Colonic mucosa (tissue), 4 donors: ENCODE results near the gene ZSWIM1. TPM values are rescaled to one million over a fixed set of nuclear protein-coding genes. Genes with fewer than 3 reads are reported as not detected.
"Not testable (repeated sequence)": the region's sequence is repeated elsewhere in the genome, so short reads cannot be mapped to it uniquely, and the experiment has no call there.

Experiments used
- DNase-seq: peaks from one replicate; pipeline ENCODE4 v3.0.0-alpha.2; 2020
- H3K27ac ChIP-seq: fragments of 200-600 bp; one replicate; pipeline ENCODE4 v1.8.0; 2021
- H3K27me3 ChIP-seq: fragments of 200-600 bp; one replicate; pipeline ENCODE4 v1.8.0; 2021
- H3K36me3 ChIP-seq: fragments of 200-600 bp; one replicate; pipeline ENCODE4 v1.8.0; 2021
- H3K4me1 ChIP-seq: fragments of 200-600 bp; one replicate; pipeline ENCODE4 v1.8.0; 2021; ENCODE audit warnings: mild to moderate bottlenecking
- H3K4me3 ChIP-seq: fragments of 200-600 bp; one replicate; pipeline ENCODE4 v1.8.0; 2021
- H3K9ac ChIP-seq, 2 donors: one replicate each; pipeline ENCODE4 v1.7.0; 2013; ENCODE audit warnings: control low read depth in 2 of 2, low read depth in 2 of 2, low read length in 2 of 2
- H3K9me3 ChIP-seq: fragments of 200-600 bp; one replicate; pipeline ENCODE4 v1.8.0; 2021
- intact Hi-C: fragments of 100-400 bp; cut with DNase I; formaldehyde crosslinking; loops from one replicate; pipeline ENCODE4 v1.14.1; 2022
- total RNA-seq, 2 donors: library from RNA; stranded (reverse); fragmentation: NEBNext Ultra II Directional in 1 of 2; extraction: Animal tissue kit (Norgen Biotek cat#: 25700) in 1 of 2; gene quantifications; one replicate each; pipeline ENCODE4 v1.2.1, GENCODE V29; 2021
- TF ChIP-seq, protein P1 (sequence below): fragments of 200-600 bp; IDR thresholded peaks from one replicate; pipeline ENCODE4 v1.8.0; 2022; ENCODE audit warnings: antibody characterized with exemption, mild to moderate bottlenecking
- donor health status: healthy.
- donor health status: DM: no; HTN: no; CAD: no.
- donor health status: DM: no; HTN: no; CAD: no.

The ZSWIM1 gene
- total RNA-seq, 2 donors from 2014 or later: 13.3 to 13.4 TPM

DNA sequence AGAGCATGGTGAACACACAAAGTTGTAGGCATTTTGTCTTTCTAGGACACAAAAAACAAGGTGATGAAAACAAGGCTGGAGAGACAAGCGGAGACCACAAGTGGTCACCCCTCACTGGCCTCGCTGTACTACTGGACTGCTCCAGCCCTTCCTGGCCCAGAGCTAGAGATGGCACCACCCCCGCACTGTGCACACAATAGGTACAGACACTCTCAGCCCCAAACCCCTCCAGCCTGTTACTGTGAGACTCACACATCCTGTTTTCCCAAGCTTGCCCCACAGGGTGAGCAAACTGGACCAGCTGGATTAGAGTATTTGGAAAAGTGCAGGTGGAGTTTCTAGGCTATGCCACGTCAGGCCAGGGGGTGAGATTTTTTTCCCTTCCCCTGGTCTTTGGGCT lies 8.4 kb upstream of the ZSWIM1 start:
- no peaks in the 10 kb centered on the region for H3K4me1 ChIP-seq
- no peak overlapping the region for H3K27ac ChIP-seq
- no peak overlapping the region for H3K4me3 ChIP-seq
- no peaks in the 10 kb centered on the region for H3K27me3 ChIP-seq
- H3K36me3 ChIP-seq: no peaks in the 10 kb centered on the region
- no peak for DNase-seq
- TF ChIP-seq, protein P1, sequence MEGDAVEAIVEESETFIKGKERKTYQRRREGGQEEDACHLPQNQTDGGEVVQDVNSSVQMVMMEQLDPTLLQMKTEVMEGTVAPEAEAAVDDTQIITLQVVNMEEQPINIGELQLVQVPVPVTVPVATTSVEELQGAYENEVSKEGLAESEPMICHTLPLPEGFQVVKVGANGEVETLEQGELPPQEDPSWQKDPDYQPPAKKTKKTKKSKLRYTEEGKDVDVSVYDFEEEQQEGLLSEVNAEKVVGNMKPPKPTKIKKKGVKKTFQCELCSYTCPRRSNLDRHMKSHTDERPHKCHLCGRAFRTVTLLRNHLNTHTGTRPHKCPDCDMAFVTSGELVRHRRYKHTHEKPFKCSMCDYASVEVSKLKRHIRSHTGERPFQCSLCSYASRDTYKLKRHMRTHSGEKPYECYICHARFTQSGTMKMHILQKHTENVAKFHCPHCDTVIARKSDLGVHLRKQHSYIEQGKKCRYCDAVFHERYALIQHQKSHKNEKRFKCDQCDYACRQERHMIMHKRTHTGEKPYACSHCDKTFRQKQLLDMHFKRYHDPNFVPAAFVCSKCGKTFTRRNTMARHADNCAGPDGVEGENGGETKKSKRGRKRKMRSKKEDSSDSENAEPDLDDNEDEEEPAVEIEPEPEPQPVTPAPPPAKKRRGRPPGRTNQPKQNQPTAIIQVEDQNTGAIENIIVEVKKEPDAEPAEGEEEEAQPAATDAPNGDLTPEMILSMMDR: no peak
- H3K9ac ChIP-seq: no peak overlapping the region
- no peaks in the 10 kb centered on the region for H3K9me3 ChIP-seq
- intact Hi-C loops: no loop called here

DNA sequence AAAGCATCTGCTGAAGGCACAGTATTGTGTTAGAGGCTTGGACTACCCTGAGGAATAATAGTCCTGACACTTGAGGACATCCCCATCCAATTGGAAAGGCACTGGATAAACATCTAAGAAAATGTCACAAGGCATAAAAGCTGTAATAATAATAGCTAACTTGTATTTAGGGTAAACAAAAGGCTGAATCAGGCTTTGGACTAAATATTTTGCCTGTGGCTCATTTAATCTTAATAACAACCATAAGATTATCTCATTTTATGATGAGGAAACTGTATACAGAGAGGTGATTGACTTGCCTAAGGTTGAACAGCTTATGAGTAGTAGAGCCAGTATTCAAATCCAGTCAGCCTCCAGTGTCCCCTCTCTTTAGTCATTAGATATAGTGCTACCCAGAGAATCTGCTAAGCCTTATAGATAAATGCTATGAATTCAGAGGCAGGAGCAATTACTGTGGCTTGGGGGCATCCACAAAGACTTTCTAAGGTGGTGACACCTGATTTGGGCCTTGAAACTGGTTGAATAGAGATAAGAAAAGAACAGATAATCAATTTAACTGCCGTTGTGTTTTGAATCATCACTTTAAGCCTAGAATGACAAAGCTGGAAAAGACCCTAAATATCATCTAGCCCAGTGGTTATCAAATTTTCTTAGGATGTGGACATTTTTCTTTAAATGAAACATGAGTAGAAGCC lies 7.5 kb upstream of the ZSWIM1 start:
- DNase-seq: no peak
- TF ChIP-seq, protein P1: no peak
- H3K27ac ChIP-seq: no peak overlapping the region
- H3K4me1 ChIP-seq: no peaks in the 10 kb centered on the region
- no peaks in the 10 kb centered on the region for H3K27me3 ChIP-seq
- H3K4me3 ChIP-seq: no peak overlapping the region
- H3K36me3 ChIP-seq: no peaks in the 10 kb centered on the region
- H3K9me3 ChIP-seq: no peaks in the 10 kb centered on the region
- intact Hi-C loops: no loop called here
- H3K9ac ChIP-seq: no peak overlapping the region

DNA sequence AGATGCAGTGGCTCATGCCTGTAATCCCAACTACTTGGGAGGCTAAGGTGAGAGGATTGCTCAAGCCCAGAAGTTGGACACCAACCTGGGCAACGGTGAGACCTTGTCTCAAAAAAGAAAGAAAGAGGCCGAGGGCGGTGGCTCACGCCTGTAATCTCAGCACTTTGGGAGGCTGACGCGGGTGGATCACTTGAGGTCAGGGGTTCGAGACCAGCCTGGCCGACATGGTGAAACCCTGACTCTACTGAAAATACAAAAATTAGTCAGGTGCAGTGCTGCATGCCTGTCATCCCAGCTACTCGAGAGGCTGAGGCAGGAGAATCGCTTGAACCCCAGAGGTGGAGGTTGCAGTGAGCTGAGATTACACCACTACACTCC lies 6.9 kb upstream of the ZSWIM1 start:
- H3K27me3 ChIP-seq, intact Hi-C loops, H3K9me3 ChIP-seq, H3K27ac ChIP-seq, H3K4me1 ChIP-seq, H3K36me3 ChIP-seq, DNase-seq, H3K9ac ChIP-seq, H3K4me3 ChIP-seq: not testable (repeated sequence)

DNA sequence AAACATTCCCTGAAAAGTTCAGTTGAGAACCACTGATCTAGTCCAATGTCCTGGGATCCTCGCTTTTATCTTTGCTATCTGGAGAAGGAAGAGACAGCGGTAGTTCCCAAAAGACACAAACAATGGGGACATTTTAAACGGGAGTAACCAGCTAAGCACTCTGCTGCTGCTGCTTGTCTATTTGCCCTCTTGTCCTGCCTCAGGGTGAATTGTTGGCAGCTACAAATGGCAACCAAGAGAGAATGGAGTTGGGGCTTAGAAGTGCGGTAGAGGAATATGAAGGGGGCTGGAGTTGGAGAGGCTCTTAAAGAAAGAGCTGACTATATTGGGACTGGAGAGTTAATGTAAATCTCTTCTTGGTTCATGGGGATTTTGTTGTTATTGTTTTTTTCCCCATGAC lies 6.5 kb upstream of the ZSWIM1 start:
- H3K4me3 ChIP-seq: no peak overlapping the region
- TF ChIP-seq, protein P1: no peak
- no peak overlapping the region for H3K9ac ChIP-seq
- H3K36me3 ChIP-seq: no peaks in the 10 kb centered on the region
- no peaks in the 10 kb centered on the region for H3K27me3 ChIP-seq
- H3K9me3 ChIP-seq: no peaks in the 10 kb centered on the region
- H3K27ac ChIP-seq: no peak overlapping the region
- intact Hi-C loops: no loop called here
- H3K4me1 ChIP-seq: no peaks in the 10 kb centered on the region
- DNase-seq: no peak

DNA sequence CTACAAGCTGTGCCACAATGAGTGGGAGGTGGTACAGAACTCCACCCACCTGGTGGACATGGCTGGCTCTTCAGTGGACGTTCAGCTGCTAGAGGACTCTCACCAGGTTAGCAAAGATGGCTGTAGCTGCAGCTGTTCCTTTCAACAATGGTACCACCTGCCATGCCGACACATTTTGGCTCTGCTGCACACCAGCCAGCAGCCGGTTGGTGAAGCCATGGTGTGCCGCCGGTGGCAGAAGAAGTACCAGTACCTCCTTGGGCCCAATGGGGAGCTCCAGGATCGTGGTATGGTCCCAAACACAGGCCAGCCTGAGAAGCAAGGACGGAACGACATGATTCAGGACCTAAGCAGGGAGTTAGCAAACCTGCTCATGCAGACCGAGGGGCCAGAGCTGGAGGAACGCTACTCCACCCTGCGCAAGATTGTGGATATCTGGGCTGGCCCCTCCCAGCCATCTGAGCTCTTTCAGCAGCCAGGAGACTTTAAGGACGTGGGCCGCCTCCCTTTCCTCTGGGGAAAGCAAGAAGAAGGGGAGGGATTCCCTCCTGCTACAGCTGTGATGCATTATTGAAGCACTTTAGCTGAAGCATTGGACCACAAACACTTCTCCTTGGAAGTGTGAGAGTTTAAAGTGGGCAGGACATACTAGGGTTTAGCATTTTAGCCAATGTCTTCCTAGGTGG lies 2.8 kb upstream of the ZSWIM1 start:
- Histone ChIP-seq H3K36me3 (peaks cover 6% of the 10 kb centered on the region), H3K4me1 (no peaks in the 10 kb centered on the region), H3K9me3 (no peaks in the 10 kb centered on the region), H3K4me3 (no peak overlapping the region), H3K27me3 (no peaks in the 10 kb centered on the region), H3K9ac (no peak overlapping the region), H3K27ac (no peak overlapping the region)
- DNase-seq: no peak
- TF ChIP-seq, protein P1: no peak
- intact Hi-C loops: no loop called here

DNA sequence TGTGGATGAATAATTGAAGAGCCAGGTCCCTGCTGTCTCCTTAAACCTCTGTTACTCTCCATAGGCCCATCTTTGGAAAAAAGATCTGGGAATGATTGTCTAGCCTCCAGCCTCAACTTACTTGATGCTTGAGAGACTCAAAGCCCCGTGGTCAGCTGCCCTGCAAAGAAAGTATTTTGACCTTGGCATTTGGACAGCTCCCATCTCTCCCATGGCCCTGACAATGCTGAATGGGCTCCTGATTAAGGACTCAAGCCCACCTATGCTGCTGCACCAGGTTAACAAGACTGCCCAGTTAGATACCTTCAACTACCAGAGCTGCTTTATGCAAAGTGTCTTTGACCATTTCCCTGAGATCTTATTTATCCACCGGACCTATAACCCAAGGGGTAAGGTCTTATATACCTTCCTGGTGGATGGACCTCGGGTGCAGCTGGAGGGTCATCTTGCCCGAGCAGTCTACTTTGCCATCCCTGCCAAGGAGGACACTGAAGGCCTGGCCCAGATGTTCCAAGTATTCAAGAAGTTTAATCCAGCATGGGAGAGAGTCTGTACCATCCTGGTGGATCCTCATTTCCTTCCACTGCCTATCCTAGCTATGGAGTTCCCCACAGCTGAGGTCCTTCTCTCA lies 1.6 kb downstream of the ZSWIM1 start:
- no peaks in the 10 kb centered on the region for H3K4me1 ChIP-seq
- H3K9ac ChIP-seq: no peak overlapping the region
- TF ChIP-seq, protein P1: no peak
- no peaks in the 10 kb centered on the region for H3K27me3 ChIP-seq
- H3K4me3 ChIP-seq: no peak overlapping the region
- no peak overlapping the region for H3K27ac ChIP-seq
- intact Hi-C loops: loop anchor here (10.0 kb wide), 1 partner anchor 58 kb away; the partner anchor contains the start of gene TNNC2
- H3K36me3 ChIP-seq: peaks cover 6% of the 10 kb centered on the region
- DNase-seq: no peak
- no peaks in the 10 kb centered on the region for H3K9me3 ChIP-seq
